GM12801 (cell line): Measurements from ENCODE around the gene MOB3A.

Source experiments
- CTCF ChIP-seq: IDR thresholded peaks from one replicate; pipeline ENCODE4 v1.5.1; 2011; ENCODE audit warnings: control low read depth; ENCODE audit not compliant: insufficient read length; ENCODE audit errors: extremely low read depth

Gene MOB3A

GRCh38 chr19:2099054-2099501, 3.0 kb upstream of the MOB3A start:
- no peak for TF ChIP-seq CTCF

- TF ChIP-seq CTCF: no peak
Observed at GRCh38 chr19:2097886-2098327, 1.8 kb upstream of the MOB3A start.

GRCh38 chr19:2097203-2097885, 1.2 kb upstream of the MOB3A start:
- no peak for TF ChIP-seq CTCF

- TF ChIP-seq CTCF: no peak
Observed at GRCh38 chr19:2096480-2097202, 515 bp upstream of the MOB3A start, which contains the start of gene IZUMO4. Gene IZUMO4 (plus strand): TSS chr19:2096915. CDS start chr19:2096946, 31 bp downstream.

GRCh38 chr19:2089727-2090053, 6.4 kb downstream of the MOB3A start:
- TF ChIP-seq CTCF: no peak

GRCh38 chr19:2089001-2089711, 7.0 kb downstream of the MOB3A start:
- no peak for TF ChIP-seq CTCF

- TF ChIP-seq CTCF: no peak
Observed at GRCh38 chr19:2087621-2088100, 8.5 kb downstream of the MOB3A start.
